ENCODE data around the gene ATP9A.

ATP9A gene

DNA sequence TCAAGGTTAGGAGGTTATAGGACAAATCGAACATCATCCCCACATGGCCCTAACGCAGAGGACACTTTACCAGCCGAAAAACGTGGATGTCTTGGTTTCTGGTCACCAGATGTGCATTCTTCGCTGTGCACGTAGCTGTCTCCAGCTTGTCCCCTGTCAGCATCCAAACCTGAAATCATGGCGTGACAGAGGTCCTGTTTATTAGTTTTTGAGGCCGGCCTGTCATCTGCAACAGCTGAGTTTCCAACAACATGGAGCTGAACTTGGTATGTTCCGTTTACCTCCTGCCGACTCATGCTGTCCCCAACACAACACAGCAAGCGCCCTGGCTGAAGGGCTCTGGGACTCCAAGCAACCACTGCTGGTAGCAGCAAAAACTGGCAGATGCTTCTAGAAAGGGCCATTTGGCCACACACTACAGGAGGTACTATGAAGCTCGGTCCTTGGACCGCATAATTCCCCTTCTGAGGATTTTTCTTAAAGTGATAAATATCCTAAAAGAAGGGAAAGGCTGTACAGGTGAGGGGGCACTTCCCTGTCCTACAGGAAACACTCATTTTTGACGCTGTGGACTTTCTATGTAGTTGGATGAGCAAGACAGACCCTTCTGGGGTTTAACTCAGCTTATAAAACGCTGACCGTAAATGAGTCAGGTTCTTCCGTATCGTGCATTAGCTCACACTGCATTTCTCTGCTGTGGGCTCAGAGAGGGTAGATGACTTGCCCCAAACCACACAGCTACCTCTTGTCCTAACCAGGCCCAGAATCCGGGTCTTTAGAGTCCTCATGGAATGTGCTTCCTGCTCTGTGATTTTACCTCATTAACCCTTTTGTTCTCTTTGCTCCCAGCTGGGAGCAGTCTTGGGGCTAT lies 146.0 kb downstream of the ATP9A start:
- DNase-seq = no peak

DNA sequence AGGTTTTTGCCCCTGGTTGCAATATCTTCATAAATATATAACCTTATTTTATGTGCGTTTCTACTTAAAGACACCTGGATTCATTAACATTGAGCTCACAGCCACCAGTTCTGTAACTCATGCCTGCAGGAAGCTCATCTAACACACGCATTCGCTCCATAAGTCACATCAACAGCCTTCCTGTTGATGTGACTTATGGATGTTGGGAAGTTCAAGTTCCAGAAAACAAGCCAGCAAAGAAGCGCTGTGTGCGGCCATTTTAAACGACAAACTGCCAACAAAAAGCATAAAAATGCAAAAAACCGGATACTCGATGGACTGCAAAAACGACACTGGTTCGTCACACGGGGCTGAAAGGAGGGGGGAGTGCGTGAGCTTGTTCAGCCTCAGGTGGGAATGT lies 147.8 kb downstream of the ATP9A start:
- DNase-seq = no peak

DNA sequence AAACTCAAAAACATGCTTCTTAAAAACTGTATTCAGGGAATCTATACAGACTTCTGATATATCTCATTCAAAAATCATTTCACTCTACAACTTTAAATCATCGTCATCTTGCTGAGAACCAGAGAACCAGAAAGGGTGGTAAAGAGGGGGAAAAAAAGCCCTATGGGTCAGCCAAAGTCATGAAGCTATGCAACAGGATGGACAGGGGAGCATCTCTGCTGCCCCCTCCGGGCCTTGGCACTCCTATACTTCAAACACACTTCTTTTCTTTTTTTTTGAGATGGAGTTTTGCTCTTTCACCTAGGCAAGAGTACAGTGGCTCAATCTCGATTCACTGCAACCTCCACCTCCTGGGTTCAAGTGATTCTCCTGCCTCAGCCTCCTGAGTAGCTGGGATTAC lies 152.1 kb downstream of the ATP9A start:
- no peak for DNase-seq

DNA sequence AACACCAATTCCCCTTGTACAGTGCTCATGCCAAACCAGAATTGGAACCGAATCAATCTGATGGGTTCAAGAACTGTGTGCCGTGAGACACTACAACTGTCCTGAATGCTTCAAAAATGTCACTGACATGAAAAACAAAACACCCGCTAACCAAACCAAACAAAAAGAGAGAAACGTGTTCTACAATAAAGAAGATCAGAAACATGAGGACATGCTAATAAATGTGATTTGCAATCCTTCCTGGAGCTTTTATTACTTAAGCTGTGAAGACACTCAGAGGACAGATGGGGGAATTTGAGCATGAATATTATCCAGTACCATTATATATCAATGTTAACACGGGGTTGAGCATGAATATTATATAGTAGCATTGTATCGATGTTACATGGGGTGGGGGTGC lies 153.5 kb downstream of the ATP9A start:
- no peak for DNase-seq

DNA sequence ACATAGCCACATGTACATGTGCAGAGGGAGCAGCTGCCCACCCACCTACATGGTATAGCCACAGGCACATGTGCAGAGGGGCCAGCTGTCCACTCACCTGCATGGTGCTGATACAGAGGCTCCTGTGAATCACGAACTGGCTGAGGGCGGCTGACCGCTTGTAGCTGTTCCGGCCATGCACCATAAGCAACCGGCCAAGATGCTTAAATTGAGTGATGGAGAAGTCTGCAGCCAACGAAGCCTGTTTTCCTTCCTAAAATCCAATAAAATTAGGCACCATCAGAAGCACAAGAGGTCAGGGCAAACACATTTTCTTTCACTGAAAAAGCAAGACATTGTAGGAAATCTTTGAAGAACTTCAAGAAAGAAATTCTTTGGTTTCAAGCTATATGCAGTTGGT lies 154.6 kb downstream of the ATP9A start:
- DNase-seq = no peak

DNA sequence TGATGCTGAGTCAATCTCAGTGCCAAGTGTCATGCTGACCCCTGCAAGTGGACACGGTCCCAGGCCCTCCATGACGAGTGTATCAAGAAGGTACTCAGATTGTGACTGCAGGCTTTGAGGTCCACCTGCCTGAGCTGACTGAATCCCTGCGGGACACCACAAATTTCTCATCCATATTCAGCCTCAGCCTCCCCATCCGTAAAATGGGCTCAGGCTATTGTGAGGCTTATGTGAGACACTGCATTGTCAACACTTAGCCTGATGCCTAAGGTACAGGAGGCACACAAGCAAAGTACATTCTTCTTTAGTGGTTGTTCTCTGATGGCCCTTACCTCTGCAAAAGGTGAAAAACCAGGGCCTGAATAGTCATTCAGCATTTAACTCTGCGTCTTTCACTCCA lies 155.3 kb downstream of the ATP9A start:
- no peak for DNase-seq

DNA sequence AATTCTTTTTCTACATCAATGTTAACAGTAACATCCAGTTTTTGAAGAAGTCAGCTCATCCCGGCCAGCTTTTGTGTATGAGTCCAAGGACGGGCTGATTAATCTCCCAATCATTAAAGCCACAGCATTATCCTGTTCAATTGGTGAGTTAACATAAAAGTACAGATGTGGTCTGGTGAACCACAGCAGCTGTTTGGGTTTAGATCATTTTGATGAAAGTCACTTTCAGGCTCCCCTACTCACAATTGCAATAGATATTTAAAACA lies 156.6 kb downstream of the ATP9A start:
- DNase-seq = no peak

DNA sequence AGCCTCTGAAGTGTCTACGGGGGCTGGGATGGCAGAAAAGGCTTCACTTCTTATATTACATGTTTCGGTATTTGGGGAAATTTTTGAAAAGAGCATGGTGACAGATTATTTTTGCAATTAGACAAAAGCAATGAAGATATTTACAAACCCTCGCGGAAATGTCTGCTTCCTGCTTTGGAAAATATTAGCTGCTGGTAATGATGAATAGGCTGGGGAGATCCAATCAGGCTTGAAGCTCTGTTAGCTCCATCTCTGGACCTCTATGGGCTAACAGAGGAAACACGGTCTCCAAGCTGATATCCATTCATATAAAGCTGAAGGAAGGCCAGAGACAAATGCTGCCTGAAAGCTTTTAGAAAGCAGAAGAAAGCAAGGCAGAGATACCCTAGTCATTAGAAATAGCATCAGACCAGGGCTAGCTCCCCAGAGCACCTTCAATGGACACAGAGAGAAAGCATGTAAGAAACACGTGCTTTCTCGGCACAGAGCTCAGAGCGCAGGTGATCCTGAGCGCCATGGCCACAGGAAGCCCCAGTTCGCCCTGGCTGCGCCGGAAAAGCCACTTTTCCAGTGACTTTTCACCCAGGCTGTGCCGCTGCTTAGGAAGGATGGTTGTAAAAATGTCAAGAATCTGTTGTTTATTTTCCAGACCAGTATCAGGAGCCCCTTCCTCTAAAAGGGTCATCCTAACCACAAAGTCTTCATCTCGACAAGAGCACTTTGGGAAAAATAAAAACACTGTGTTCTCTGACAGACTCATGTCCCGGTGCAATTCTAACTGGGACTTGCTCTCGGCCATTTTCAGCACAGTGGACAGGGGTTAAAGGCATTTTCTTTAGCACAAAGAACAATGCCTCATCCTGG lies 157.2 kb downstream of the ATP9A start:
- no peak for DNase-seq

DNA sequence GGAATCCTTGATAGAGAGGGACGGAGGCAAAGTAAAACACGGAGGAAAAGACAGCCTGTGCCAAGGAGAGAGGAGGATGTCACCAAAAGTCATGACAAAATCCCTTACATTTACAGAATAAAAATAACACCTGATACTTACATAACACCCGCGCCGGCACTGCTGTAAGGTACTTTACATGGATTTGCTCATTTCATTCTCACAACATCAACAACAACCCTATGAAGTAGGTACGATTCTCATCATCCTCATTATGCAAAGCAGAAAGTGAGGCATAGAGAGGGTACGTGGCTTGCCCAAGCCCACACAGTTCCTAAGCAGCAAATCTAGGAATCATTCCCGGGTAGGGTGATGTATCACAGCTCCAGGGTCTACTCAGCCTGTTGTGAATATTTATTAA lies 158.1 kb downstream of the ATP9A start:
- DNase-seq = no peak

DNA sequence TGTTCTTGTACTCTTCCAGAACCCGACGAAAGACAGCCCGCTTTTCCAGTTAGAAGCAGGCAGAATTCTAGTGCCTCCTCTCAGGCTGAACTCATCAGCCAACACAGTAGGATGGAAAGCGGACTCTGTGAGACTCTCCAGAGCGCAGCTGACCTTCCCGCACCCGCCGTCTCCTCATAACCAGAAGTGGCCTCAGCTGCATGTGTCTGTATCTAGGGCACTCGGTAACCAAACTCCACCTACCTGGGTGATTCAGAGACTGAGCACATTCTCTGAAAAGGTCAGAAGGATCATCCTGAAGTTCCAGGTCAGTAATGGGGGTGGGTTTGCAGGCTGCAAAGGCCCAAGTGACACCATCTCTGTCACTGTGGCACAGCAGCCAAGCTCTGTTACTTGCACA lies 158.9 kb downstream of the ATP9A start:
- DNase-seq = no peak

DNA sequence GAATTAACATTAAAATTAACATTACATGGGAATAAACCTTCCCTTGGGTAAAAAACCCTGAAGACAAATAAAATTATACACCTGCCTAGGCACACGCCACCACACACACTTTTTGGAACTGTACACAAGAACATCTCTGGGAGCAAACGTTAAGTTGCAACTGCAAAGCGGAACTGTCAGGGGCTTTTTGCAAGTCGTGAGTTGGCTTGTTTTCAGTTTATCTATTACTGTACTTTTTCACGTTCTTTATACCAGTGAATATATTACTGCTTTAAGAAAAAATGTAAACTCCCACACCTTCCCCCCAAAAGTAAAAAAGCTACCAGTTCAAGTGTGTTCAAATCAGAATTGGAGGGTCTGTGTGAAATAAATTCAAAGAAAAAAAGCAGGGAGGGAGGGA lies 160.1 kb downstream of the ATP9A start:
- DNase-seq = no peak

DNA sequence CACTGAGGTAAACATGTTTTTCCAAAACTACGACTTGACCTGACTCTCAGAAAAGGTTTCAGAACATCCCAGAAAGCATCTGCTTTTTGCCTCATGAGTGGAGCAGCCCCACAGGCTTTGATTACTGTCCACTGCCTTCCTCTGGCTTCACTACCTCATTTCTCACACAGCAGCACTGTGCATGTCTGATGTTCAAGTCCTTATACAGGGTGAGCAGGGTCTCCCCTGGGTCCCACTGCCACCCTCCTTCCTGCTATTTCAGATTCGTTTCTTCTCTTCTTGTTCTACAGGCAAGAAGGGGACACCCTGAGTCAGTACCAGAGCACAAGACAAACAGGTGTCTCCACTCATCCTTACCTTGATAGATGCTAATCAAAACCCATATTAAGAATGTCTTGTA lies 161.0 kb downstream of the ATP9A start:
- DNase-seq = no peak

DNA sequence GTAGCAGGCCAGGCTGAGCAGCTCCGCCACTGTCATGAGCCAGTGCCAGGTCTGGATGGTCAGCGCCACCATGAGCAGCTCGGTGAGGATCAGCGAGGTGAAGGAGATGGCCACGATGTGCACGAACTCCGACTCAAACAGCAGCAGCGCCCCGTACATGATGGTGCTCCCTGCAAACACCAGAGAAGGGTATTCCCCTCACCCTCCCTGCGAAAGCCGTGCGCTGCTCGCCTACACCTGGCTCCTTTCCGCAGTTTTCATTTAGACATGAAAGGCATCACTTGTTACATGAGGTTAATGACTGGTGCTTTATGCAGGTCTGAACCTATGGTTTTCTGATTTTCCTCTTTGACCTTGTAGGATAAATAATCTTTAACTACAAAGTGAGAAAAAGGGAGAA lies 163.3 kb downstream of the ATP9A start:
- no peak for DNase-seq

DNA sequence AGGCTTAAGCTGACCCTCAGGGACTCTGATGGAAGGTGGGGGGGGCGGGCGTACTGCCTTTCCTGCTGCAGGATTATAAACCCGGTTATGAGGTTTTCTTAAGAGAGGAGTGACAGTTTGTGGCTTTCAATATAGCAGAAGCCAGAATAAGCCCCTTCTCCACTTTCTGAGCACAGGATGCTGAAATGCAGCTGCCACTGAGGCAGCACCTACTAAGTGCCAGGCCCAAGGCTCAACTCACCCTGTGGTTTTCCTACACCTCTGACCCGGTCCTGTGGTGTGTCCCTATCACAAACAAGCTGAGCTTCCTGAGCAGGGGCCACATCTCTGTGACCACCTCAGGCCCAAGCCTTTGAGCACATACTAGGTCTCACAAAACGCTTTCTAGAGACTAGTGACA lies 166.1 kb downstream of the ATP9A start:
- DNase-seq = no peak

DNA sequence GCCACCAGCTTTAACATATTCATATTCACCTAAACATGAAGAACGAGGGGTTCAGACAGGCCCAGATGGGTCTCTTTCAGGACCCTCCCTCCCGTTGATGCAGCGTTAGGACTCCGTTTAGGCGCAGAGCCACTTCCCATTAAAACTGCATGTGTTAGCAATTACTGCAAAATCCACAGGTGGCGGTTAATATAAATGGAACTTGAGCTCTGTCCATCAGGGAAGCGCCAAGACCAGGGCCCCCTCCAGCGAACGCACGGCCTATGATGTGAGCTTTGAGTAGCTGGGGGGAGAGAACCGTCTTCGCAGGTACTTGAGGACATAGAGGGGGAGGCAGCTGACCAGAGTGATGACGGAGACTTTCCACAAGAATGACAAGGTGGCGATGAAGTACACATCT lies 167.2 kb downstream of the ATP9A start:
- DNase-seq = no peak

DNA sequence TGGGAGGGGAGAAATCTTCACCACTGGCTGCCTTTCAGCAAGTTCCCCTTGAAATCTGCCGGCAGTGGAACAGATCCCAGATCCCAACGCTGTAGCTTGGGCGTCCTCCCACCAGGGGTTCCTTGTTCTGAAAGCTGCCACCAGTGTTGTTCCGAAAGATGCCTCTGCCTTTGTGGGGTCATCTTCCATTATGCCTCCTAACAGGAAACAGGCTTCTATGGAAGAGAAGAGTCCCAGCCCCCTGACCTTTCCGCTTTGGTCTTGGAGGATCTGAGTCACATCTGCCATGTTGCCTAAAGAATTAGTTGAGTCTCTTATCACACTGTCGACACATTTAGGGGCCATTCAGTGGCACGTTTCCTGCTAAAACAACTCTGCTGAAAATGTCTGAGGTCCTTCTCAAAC lies 168.2 kb downstream of the ATP9A start:
- no peak for DNase-seq

DNA sequence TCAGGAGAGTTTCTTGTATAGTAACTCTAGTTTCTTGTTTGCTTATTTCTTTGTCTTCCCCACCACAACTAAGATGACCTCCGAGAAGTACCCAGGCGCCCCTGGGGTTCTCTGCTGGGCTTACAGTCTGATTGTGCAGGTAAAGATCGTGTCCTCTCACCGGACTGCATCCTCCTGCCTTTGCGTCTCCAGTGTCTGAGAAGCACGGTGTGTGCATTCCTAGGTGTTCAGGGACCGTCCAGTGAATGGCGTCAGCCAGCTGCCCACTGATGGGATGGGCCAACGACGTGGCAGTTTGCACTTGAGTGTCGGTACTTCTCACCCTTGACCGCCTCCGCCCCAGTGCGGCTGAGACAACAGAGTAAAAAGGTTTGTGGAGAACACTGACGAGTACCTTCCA lies 169.6 kb downstream of the ATP9A start:
- no peak for DNase-seq

DNA sequence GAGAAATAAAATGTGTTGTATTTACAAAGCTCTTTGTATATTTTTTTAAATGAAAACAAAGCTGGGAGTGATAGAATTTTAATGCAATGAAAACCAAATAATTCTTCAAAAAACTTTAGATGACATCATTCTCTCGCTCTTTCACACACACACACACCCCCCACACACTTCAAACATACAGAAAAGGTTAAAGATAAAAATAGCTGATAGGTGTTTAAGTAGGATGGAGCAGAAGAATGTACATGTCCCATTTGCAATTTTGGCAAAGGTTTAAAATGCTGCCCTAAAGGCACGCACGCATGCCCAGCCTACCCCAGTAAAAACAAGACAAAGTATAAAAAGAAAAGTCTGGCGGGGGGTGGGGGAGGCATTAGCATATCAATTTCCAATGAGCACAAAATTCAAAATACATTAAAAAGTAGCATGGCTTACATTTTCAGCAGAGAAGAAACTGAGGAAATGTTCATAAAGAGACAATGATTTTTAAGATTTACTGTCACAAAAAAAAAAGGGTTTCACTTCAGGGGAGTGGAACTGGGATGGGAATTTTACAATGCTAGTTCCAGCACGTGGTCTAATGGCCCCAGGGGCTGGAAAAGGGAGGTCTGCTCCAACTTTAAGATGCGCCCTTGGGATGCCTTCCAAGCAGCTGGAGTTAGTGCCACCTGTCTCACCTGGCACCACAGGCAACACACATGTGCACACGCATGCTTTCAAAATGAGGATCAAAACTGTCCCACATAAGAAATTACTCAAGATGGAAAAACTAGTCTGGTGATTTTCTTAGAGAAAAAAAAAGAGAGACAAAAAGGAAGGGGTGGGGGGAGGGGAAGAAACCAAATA lies 170.6 kb downstream of the ATP9A start:
- DNase-seq = no peak

DNA sequence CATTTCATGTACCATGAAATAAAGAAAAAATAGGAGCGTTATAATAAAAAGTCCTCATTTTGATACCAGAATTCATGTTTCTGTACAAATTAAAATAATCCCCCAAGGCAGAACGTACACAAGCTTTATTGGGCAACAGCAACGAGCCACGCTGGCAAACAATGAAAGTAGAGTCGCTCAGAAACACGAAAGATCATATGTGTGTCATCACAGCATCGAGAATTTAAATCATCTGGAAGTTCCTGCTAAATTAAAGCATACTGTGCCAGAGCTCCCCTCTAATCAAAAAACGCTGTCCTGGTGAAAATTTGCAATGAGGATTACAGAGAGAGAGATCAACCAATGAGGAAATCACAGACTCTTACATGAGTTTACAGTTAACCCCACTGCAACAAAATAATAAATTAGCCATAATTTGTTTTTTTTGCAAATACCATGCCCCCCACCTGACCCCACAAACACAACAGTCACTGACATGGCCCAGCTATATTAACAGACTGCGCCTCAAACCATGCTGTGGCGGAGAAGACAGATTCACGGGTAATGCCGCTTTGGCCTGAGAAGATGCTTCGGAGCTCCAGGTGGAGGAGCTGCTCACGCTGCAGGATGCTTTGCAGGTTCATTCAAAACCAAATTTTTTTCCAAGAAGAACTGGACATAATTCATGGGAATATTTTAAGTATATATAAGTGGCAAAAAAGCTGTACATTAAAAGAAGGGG lies 171.4 kb downstream of the ATP9A start:
- DNase-seq = no peak

DNA sequence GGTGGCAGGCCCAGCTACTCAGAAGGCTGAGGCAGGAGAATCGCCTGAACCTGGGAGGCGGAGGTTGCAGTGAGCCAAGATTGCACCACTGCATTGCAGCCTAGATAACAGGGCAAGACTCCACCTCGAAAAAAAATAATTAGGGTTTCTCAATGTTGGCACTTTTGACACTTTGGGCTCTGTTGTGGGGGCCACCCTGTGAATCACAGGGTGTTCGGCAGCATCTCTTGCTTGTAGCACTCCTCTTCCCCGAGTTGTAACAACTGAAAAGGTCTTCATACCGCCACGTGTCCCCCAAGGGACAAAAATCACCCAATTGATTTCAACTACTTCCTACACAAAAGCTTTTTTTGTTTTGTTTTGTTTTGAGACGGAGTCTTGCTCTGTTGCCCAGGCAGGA lies 172.4 kb downstream of the ATP9A start:
- no peak for DNase-seq

DNA sequence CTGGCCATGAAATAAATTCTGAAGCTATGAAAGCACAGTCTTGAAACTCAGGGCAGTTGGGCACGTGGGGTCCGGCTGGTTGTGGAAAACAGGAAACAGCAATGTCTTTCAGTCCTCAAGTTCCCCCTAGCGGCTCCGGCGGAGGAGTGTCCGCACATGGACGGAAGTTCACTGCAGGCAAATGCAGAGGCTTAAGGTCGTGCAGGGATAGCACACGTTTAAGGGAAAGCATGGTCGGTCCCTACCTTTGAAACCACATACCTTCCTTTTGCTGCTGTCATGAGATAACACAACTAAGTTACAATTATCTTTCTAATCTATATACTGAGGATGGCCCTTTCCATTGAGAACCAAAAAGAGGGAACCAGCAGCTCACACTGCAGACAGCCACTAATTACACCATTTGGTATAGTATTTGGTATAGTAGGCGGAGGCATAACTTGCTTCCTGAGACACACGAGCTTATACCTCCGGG lies 173.1 kb downstream of the ATP9A start:
- DNase-seq = peak; percentile 74

DNA sequence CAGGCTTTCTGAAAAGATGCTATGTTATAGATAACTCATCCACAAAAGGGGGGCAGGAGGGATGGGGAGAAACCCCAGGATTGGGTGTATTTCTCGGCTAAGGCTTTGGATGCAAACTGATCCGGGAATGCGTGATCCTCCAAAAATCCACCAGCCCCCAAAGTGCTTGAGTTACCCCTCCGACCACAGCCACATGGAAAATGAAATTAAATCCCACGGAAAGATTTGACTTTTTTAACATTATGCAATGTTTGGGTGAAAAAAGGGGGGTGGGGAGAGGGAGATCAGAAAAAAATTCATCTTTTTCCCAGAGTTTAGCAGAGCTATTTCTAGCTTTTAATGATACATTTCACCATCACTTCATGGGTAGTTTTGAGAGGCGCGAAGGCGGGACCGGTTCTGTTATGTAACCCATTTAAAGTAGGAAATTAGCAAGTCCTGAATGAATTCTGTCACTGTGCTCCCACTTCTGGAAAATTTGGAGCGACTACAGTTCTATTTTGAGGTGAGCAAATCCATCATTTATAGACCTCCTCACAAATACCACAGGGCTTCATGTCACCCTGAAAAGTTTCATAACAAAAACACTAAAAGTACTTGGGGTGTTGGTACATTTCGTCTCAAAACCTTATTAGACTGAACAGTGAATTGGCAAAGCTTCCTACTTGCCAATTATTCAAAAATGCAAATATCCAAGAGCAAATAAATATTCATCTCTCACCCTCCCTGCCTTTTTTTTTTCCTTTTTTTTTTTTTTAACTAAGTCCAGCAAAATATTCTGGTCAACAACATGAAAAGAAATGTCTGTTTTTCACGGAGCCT lies 173.7 kb downstream of the ATP9A start:
- DNase-seq = no peak
